Esophagus squamous epithelium (tissue), 5 donors: ENCODE measurements around the gene GALNT8. TPM values are rescaled to one million over a fixed set of nuclear protein-coding genes. Genes with fewer than 3 reads are reported as not detected.

Experiments
- DNase-seq: peaks from one replicate; lab custom pipeline; 2025; lab: John Stamatoyannopoulos, UW
- H3K27ac ChIP-seq, 4 donors: fragments of 200-600 bp; sonication (generic); one replicate each; pipeline ENCODE4 v1.5.1; 2016 to 2019; ENCODE audit warnings: mild to moderate bottlenecking in 1 of 4
- H3K27me3 ChIP-seq, 4 donors: fragments of 200-600 bp; sonication (generic); 1 replicate in 3 of 4; 2 replicates in 1 of 4; pipeline versions ENCODE4 v1.5.1 to v1.6.0; 2017 to 2021; ENCODE audit warnings: antibody characterized with exemption in 1 of 4
- H3K36me3 ChIP-seq, 3 donors: fragments of 200-600 bp; sonication (generic); one replicate each; pipeline ENCODE4 v1.5.1; 2016 to 2019
- H3K4me1 ChIP-seq, 3 donors: fragments of 200-600 bp; sonication (generic); one replicate each; pipeline ENCODE4 v1.5.1; 2017 to 2019
- H3K4me3 ChIP-seq, 4 donors: fragments of 200-600 bp; sonication (generic); 1 replicate in 3 of 4; 2 replicates in 1 of 4; pipeline ENCODE4 v1.5.1; 2016 to 2019; ENCODE audit warnings: mild to moderate bottlenecking in 2 of 4, moderate library complexity in 1 of 4
- H3K9me3 ChIP-seq, 3 donors: fragments of 200-600 bp; sonication (generic); one replicate each; pipeline ENCODE4 v1.5.1; 2016 to 2019
- POLR2A ChIP-seq, 4 donors: fragments of 450-650 bp; IDR thresholded peaks; one replicate each; pipeline ENCODE4 v1.6.1; 2017; ENCODE audit warnings: antibody characterized with exemption in 4 of 4, mild to moderate bottlenecking in 4 of 4, moderate library complexity in 3 of 4
- WGBS, 2 donors: methylation state at CpG; one replicate each; pipeline ENCODE4 v1.1.5; 2018; 5-methylcytosine and 5-hydroxymethylcytosine counted together
- intact Hi-C: fragments of 100-400 bp; cut with DNase I; formaldehyde crosslinking; loops from one replicate; pipeline ENCODE4 v1.15.0; 2022
- total RNA-seq, 4 donors: library from RNA; depleted of rRNA; stranded (reverse); fragments of >200 nt; gene quantifications; one replicate each; pipeline ENCODE4 v1.1.0, GENCODE V29; 2016
- TF ChIP-seq, protein P1 (sequence below), 6 experiments: fragments of 450-650 bp in 4 of 6; fragments of 200-600 bp in 2 of 6; sonication (generic) in 2 of 6; IDR thresholded peaks; one replicate each; pipeline ENCODE4 v1.5.1; 2016 to 2019; ENCODE audit warnings: antibody characterized with exemption in 6 of 6, mild to moderate bottlenecking in 4 of 6, moderate library complexity in 4 of 6
- donor health status: DM: yes; HTN: yes; CAD: no.

Gene GALNT8
- total RNA-seq, 4 donors from 2014 or later: 0.38 to 0.59 TPM; not detected in 2

DNA sequence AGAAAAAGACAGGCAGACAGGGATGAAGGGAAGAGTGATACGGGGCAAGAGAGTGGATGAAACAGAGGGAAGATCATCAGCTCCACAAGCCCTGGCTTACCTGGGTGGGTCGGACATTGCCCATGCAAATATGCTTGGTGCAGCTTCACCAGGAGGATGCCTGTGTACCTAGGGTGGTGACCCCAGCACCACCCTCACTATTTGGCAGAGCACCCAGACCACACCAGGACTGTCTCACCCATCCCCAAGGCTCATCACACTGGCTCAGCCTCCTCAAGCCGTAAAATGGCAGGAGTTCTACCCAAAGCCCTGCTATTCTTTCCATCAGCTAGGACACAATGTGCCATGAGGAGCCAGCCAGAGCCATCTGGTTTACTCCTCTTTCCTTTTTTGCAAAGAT is 3.0 kb downstream of the GALNT8 start:
- TF ChIP-seq, protein P1, sequence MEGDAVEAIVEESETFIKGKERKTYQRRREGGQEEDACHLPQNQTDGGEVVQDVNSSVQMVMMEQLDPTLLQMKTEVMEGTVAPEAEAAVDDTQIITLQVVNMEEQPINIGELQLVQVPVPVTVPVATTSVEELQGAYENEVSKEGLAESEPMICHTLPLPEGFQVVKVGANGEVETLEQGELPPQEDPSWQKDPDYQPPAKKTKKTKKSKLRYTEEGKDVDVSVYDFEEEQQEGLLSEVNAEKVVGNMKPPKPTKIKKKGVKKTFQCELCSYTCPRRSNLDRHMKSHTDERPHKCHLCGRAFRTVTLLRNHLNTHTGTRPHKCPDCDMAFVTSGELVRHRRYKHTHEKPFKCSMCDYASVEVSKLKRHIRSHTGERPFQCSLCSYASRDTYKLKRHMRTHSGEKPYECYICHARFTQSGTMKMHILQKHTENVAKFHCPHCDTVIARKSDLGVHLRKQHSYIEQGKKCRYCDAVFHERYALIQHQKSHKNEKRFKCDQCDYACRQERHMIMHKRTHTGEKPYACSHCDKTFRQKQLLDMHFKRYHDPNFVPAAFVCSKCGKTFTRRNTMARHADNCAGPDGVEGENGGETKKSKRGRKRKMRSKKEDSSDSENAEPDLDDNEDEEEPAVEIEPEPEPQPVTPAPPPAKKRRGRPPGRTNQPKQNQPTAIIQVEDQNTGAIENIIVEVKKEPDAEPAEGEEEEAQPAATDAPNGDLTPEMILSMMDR (IDR thresholded peaks at IDR 0.05): no peak
- no peak for TF ChIP-seq POLR2A (IDR thresholded peaks at IDR 0.05)
- intact Hi-C loops: no loop called here
- peaks cover 0 to 96% (median under 1%) of the 10 kb centered on the region in 4 donors for H3K27me3 ChIP-seq
- no peak overlapping the region for H3K27ac ChIP-seq
- no peak for DNase-seq
- H3K4me1 ChIP-seq: no peaks in the 10 kb centered on the region
- no peaks in the 10 kb centered on the region for H3K36me3 ChIP-seq
- 81 to 84% methylated on average over 3 of the region's 3 CpGs for WGBS, 2 donors
- H3K4me3 ChIP-seq: no peak overlapping the region
- H3K9me3 ChIP-seq: no peaks in the 10 kb centered on the region

DNA sequence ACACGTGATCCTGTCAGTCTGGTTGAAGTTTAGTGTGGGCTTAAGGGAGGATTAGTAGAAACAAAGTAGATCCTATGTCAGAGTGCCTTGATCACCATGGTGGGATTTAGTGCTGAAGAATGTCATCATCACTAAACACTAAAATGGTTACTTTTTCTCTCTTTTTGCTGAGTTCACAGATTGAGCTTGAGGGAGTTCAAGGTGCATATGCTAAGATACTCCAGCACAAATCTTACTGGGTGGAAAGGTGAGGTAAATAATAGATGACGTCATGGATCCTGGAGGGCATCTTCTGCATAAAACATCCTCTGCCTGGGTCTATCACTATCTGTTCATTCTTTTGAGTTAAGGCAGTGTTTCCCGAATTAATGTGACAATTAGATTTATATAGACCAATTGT is 4.9 kb downstream of the GALNT8 start:
- 62 to 72% methylated on average over 3 of the region's 3 CpGs for WGBS, 2 donors
- H3K4me3 ChIP-seq: no peak overlapping the region
- peaks cover 0 to 94% (median under 1%) of the 10 kb centered on the region in 4 donors for H3K27me3 ChIP-seq
- intact Hi-C loops: no loop called here
- TF ChIP-seq, protein P1 (IDR thresholded peaks at IDR 0.05): no peak
- TF ChIP-seq POLR2A (IDR thresholded peaks at IDR 0.05): no peak
- H3K27ac ChIP-seq: no peak overlapping the region
- H3K36me3 ChIP-seq: no peaks in the 10 kb centered on the region
- DNase-seq: no peak
- no peaks in the 10 kb centered on the region for H3K9me3 ChIP-seq
- H3K4me1 ChIP-seq: no peaks in the 10 kb centered on the region

DNA sequence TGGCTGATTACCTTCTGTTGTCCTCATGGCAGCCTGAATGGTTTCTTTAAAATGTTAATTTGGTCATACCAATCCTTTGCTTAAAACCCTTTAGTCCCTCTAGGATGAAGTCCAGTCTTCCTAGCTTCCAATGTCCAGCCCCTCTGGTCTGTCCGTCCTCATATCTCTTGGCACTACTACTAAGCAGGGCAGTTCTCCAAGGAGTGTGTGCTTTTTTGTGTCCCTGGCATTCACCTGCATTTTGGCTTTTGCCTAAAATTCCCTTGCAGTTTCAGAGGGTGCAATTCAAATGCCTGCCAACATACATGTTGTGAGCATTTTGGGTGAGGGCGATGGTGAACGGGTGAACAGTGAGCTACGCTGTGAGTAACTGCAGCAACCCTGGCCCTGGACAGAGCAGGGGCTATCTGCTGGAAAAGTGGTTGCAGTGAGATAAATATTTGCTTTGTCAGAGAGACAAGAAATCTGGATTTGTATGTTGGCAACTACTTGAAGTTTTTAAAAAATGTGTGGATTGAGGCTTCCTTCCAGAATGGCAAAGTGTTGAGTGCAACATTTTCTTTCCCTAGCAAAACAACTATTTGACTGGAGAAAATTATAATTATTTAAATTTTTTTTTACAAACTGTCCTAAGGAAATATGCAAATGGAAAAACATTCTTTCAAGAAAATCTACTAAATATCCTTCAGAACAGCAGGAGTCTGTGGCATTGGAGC is 14.6 kb downstream of the GALNT8 start:
- Histone ChIP-seq H3K27ac (no peak overlapping the region), H3K36me3 (no peaks in the 10 kb centered on the region), H3K27me3 (peaks cover 0 to 93% (median 5%) of the 10 kb centered on the region in 4 donors), H3K4me3 (no peak overlapping the region), H3K4me1 (peaks cover 0 to 13% (median 0%) of the 10 kb centered on the region in 3 donors), H3K9me3 (no peaks in the 10 kb centered on the region)
- intact Hi-C loops: no loop called here
- WGBS, 2 donors: 53 to 70% methylated on average over 4 of the region's 4 CpGs
- TF ChIP-seq, protein P1 (IDR thresholded peaks at IDR 0.05): no peak
- TF ChIP-seq POLR2A (IDR thresholded peaks at IDR 0.05): no peak
- no peak for DNase-seq

DNA sequence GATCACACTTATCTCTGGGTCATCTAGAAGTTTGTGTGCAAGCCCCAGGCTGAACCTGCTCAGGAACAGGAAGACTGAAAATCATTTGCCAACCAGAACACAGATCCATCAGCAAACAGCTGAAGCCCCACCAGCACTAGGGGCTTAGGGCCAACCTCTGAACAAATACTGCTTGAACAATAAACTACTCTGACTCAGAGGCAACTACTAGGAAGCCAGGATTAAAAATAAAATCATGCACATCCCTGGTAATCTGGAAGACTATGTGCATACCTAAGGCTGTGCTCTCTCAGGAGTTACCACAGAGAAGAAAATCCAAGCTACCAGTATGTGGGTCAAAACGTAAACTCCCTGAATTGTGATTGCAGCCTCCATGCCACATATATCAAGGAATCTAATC is 15.9 kb downstream of the GALNT8 start:
- TF ChIP-seq, protein P1 (IDR thresholded peaks at IDR 0.05): no peak
- TF ChIP-seq POLR2A (IDR thresholded peaks at IDR 0.05): no peak
- H3K27ac ChIP-seq: no peak overlapping the region

DNA sequence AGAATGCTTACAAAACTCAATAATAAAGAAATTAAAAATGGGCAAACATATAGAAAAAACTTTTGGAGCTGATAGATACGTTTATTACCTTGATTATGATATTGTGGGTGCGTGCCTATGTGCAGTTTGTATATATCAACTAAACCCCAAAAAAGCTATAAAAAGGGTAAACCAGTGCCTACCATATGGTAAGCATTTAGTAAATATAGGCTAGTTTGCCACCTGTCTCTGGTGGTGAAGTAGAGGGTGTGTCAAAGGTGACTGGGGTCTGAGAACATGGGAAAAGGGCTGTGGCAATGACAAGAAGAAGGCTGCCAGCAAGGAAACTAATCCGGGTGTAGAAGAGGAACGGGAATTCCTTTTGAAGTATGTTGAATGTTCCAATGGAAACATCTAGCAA is 18.3 kb downstream of the GALNT8 start:
- no peak overlapping the region for H3K27ac ChIP-seq
- intact Hi-C loops: no loop called here
- no peak for DNase-seq
- H3K4me3 ChIP-seq: no peak overlapping the region
- H3K4me1 ChIP-seq: peaks cover 0 to 13% (median 0%) of the 10 kb centered on the region in 3 donors
- WGBS, 2 donors: 82 to 91% methylated on average over 4 of the region's 4 CpGs
- H3K27me3 ChIP-seq: peaks cover 0 to 98% (median 5%) of the 10 kb centered on the region in 4 donors
- TF ChIP-seq, protein P1 (IDR thresholded peaks at IDR 0.05): no peak
- no peak for TF ChIP-seq POLR2A (IDR thresholded peaks at IDR 0.05)
- H3K9me3 ChIP-seq: no peaks in the 10 kb centered on the region
- H3K36me3 ChIP-seq: no peaks in the 10 kb centered on the region

More for the DNA sequence above, 15.9 kb downstream of the GALNT8 start:
- WGBS, 2 donors: 39 to 70% methylated on average over 1 of the region's 1 CpG
- Histone ChIP-seq H3K9me3 (no peaks in the 10 kb centered on the region), H3K4me1 (peaks cover 0 to 13% (median 0%) of the 10 kb centered on the region in 3 donors), H3K4me3 (no peak overlapping the region), H3K36me3 (no peaks in the 10 kb centered on the region), H3K27me3 (peaks cover 0 to 93% (median 5%) of the 10 kb centered on the region in 4 donors)
- intact Hi-C loops: no loop called here
- no peak for DNase-seq
